ENCODE data around the gene TMEM125.

TMEM125 gene

DNA sequence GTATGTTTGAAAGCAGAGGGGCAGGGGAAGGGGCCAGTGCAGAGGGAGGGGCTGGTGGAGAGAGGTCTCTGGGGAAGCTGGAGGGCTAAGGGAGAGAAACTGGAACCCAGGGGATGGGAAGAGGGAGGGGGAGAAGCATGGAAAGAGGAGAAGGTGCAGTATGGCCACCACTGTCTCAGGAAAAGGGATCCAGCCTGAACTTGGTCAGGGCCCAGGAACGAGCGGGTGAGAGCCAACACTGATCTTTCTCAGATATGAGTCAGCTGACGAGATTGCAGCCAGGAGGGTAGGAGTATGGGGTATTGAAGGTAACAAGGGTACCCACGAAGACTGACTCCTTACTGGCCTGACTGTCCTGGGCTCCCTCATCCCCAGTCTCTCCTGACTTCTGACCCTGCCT, 49.0 kb downstream of the TMEM125 start:
- TF ChIP-seq YY1 (IDR thresholded peaks at IDR 0.05; ENCODE audit: low read depth) (no peak), CEBPB (IDR thresholded peaks at IDR 0.05) (no peak), EP300 (IDR thresholded peaks at IDR 0.05; ENCODE audit: borderline replicate concordance) (no peak), FOXM1 (IDR thresholded peaks at IDR 0.05; ENCODE audit: borderline replicate concordance, low read depth) (no peak)
- TF ChIP-seq, protein P1, sequence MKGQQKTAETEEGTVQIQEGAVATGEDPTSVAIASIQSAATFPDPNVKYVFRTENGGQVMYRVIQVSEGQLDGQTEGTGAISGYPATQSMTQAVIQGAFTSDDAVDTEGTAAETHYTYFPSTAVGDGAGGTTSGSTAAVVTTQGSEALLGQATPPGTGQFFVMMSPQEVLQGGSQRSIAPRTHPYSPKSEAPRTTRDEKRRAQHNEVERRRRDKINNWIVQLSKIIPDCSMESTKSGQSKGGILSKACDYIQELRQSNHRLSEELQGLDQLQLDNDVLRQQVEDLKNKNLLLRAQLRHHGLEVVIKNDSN (IDR thresholded peaks at IDR 0.05): no peak
- TF ChIP-seq, protein P2, sequence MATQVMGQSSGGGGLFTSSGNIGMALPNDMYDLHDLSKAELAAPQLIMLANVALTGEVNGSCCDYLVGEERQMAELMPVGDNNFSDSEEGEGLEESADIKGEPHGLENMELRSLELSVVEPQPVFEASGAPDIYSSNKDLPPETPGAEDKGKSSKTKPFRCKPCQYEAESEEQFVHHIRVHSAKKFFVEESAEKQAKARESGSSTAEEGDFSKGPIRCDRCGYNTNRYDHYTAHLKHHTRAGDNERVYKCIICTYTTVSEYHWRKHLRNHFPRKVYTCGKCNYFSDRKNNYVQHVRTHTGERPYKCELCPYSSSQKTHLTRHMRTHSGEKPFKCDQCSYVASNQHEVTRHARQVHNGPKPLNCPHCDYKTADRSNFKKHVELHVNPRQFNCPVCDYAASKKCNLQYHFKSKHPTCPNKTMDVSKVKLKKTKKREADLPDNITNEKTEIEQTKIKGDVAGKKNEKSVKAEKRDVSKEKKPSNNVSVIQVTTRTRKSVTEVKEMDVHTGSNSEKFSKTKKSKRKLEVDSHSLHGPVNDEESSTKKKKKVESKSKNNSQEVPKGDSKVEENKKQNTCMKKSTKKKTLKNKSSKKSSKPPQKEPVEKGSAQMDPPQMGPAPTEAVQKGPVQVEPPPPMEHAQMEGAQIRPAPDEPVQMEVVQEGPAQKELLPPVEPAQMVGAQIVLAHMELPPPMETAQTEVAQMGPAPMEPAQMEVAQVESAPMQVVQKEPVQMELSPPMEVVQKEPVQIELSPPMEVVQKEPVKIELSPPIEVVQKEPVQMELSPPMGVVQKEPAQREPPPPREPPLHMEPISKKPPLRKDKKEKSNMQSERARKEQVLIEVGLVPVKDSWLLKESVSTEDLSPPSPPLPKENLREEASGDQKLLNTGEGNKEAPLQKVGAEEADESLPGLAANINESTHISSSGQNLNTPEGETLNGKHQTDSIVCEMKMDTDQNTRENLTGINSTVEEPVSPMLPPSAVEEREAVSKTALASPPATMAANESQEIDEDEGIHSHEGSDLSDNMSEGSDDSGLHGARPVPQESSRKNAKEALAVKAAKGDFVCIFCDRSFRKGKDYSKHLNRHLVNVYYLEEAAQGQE (IDR thresholded peaks at IDR 0.05; ENCODE audit: low read depth): no peak
- TF ChIP-seq, protein P3, sequence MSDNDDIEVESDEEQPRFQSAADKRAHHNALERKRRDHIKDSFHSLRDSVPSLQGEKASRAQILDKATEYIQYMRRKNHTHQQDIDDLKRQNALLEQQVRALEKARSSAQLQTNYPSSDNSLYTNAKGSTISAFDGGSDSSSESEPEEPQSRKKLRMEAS (IDR thresholded peaks at IDR 0.05): no peak

DNA sequence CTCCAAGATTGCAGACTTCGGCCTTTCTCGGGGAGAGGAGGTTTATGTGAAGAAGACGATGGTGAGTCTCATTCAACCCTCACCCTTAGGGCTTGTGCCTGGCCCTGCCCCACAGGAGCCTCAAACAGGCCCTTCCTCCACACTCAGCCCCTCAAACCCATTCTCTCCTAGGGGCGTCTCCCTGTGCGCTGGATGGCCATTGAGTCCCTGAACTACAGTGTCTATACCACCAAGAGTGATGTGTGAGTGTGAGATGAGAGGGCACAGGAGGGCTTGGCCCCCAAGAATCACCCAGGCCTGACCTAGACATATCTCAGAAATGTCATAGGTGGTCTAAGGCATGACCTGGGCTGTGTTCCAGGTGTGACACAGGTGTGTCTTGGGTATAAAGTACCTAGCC, 49.5 kb downstream of the TMEM125 start:
- TF ChIP-seq EGR1 (IDR thresholded peaks at IDR 0.05) (no peak), TEAD4 (IDR thresholded peaks at IDR 0.05) (no peak), TAF1 (IDR thresholded peaks at IDR 0.05; ENCODE audit: low read depth) (no peak), EP300 (IDR thresholded peaks at IDR 0.05; ENCODE audit: borderline replicate concordance) (no peak), ZBTB7A (IDR thresholded peaks at IDR 0.05; ENCODE audit: low read depth) (no peak)
- TF ChIP-seq, protein P2 (IDR thresholded peaks at IDR 0.05; ENCODE audit: low read depth): no peak

DNA sequence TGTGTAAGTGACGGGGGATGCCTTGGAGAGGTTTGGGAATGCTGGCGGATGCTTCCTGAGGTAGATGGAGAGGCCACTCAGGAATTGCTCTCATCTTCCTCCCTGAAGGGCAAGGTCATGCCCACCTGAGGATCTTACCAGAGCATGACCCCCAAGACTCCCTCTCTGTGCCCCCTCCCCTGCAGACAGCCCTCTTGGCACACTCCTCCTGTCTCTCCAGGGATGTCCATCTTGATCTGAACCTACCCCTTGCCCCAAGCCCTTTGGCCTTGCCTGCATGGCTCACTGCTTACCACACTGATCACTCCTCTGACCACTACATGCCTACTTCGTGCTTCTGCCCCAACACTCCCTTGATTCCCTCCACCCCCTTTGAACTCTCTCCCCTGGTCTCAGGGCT, 50.0 kb downstream of the TMEM125 start:
- TF ChIP-seq EGR1 (IDR thresholded peaks at IDR 0.05): no peak
- TF ChIP-seq FOXM1 (IDR thresholded peaks at IDR 0.05; ENCODE audit: borderline replicate concordance, low read depth): no peak
- TF ChIP-seq, protein P1 (IDR thresholded peaks at IDR 0.05): no peak
- TF ChIP-seq TEAD4 (IDR thresholded peaks at IDR 0.05): no peak
- TF ChIP-seq, protein P3 (IDR thresholded peaks at IDR 0.05): no peak
- TF ChIP-seq RAD21 (IDR thresholded peaks at IDR 0.05; ENCODE audit: low read depth): no peak
- TF ChIP-seq TAF1 (IDR thresholded peaks at IDR 0.05; ENCODE audit: low read depth): no peak
- TF ChIP-seq ZBTB7A (IDR thresholded peaks at IDR 0.05; ENCODE audit: low read depth): no peak
- no peak for TF ChIP-seq CREB1 (IDR thresholded peaks at IDR 0.05; ENCODE audit: low read depth)
- no peak for TF ChIP-seq NFIC (IDR thresholded peaks at IDR 0.05)
- TF ChIP-seq EP300 (IDR thresholded peaks at IDR 0.05; ENCODE audit: borderline replicate concordance): no peak
- no peak for TF ChIP-seq YY1 (IDR thresholded peaks at IDR 0.05; ENCODE audit: low read depth)
- no peak for TF ChIP-seq TCF12 (IDR thresholded peaks at IDR 0.05; ENCODE audit: low read depth)
- TF ChIP-seq, protein P2 (IDR thresholded peaks at IDR 0.05; ENCODE audit: low read depth): no peak

DNA sequence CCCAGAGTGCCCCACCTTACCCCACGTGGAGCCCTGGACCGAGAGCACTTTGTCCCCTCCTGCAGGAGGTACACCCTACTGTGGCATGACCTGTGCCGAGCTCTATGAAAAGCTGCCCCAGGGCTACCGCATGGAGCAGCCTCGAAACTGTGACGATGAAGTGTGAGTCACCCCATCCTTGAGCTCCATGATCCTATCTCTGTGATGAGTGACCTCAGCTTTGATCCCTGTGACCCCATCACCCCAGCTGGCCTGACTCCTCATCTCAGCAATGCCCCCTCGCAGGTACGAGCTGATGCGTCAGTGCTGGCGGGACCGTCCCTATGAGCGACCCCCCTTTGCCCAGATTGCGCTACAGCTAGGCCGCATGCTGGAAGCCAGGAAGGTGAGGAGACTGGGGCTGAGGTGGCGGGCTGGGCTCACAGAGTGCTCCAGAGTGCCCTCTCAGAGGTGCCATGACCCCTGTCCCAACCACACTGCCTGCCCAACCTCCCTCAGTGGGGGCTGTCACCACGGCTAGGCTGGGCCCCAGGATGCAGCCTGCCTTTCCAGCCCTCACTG, 51.6 kb downstream of the TMEM125 start:
- TF ChIP-seq TCF12 (IDR thresholded peaks at IDR 0.05; ENCODE audit: low read depth) (no peak), TAF1 (IDR thresholded peaks at IDR 0.05; ENCODE audit: low read depth) (no peak), FOXM1 (IDR thresholded peaks at IDR 0.05; ENCODE audit: borderline replicate concordance, low read depth) (no peak), YY1 (IDR thresholded peaks at IDR 0.05; ENCODE audit: low read depth) (no peak), EP300 (IDR thresholded peaks at IDR 0.05; ENCODE audit: borderline replicate concordance) (no peak), NFIC (IDR thresholded peaks at IDR 0.05) (no peak), RAD21 (IDR thresholded peaks at IDR 0.05; ENCODE audit: low read depth) (no peak), CREB1 (IDR thresholded peaks at IDR 0.05; ENCODE audit: low read depth) (no peak)
- TF ChIP-seq, protein P3 (IDR thresholded peaks at IDR 0.05): no peak
